Right lobe of liver (tissue), 6 donors: Measurements from ENCODE around the gene SGTA. TPM values are rescaled to one million over a fixed set of nuclear protein-coding genes. Genes with fewer than 3 reads are reported as not detected.

Source experiments
- ATAC-seq, 4 donors: fragments of 200-7000 bp; cut with Tn5 transposase; one replicate each; pipeline ENCODE4 v1.9.1; 2020; ENCODE audit warnings: mild to moderate bottlenecking in 4 of 4, moderate library complexity in 4 of 4
- DNase-seq, 3 donors: peaks; one replicate each; pipeline ENCODE4 v3.0.0-alpha.2; 2020
- H3K27ac ChIP-seq, 3 donors: fragments of 200-600 bp; one replicate each; pipeline ENCODE4 v1.8.0; 2022
- H3K27me3 ChIP-seq, 2 donors: fragments of 200-600 bp; one replicate each; pipeline ENCODE4 v1.8.0; 2022
- H3K36me3 ChIP-seq, 4 donors: fragments of 200-600 bp; sonication (generic) in 1 of 4; one replicate each; pipeline versions ENCODE4 v1.5.1 to v1.8.0; 2017 to 2022; ENCODE audit warnings: control low read depth in 1 of 4
- H3K4me1 ChIP-seq, 4 donors: fragments of 200-600 bp; sonication (generic) in 1 of 4; one replicate each; pipeline versions ENCODE4 v1.5.1 to v1.8.0; 2017 to 2022; ENCODE audit warnings: control low read depth in 1 of 4
- H3K4me3 ChIP-seq, 3 donors: fragments of 200-600 bp; one replicate each; pipeline ENCODE4 v1.8.0; 2022
- H3K9me3 ChIP-seq, 4 donors: fragments of 200-600 bp; sonication (generic) in 1 of 4; one replicate each; pipeline versions ENCODE4 v1.5.1 to v1.8.0; 2017 to 2022; ENCODE audit warnings: control low read depth in 1 of 4
- POLR2A ChIP-seq: fragments of 450-650 bp; IDR thresholded peaks from one replicate; pipeline ENCODE4 v1.6.1; 2017; ENCODE audit warnings: antibody characterized with exemption, mild to moderate bottlenecking
- WGBS: methylation state at CpG from one replicate; pipeline ENCODE4 v1.1.6; 2018; ENCODE audit warnings: low coverage, low lambda C conversion rate; ENCODE audit not compliant: insufficient coverage; ENCODE audit errors: missing lambda C conversion rate; 5-methylcytosine and 5-hydroxymethylcytosine counted together
- intact Hi-C, 2 donors: fragments of 100-400 bp; cut with DNase I; formaldehyde crosslinking; loops; one replicate each; pipeline versions ENCODE4 v1.11.2 to v1.14.1; 2022
- total RNA-seq, 6 experiments: library from RNA; depleted of rRNA in 2 of 6; stranded (reverse); fragments of >200 nt in 2 of 6; fragmentation: NEBNext Ultra II Directional in 3 of 6; extraction: Animal tissue kit (Norgen Biotek cat#: 25700) in 3 of 6; gene quantifications; one replicate each; pipeline versions ENCODE4 v1.1.0 to v1.2.4, GENCODE V29; 2016 to 2023
- TF ChIP-seq, protein P1 (sequence below), 4 donors: fragments of 200-600 bp in 3 of 4; fragments of 450-650 bp in 1 of 4; IDR thresholded peaks; one replicate each; pipeline versions ENCODE4 v1.5.1 to v1.8.0; 2016 to 2022; ENCODE audit warnings: antibody characterized with exemption in 4 of 4, mild to moderate bottlenecking in 2 of 4
- donor health status: DM: no; HTN: yes; CAD: no.
- donor health status: DM: no; HTN: no; CAD: no.
- donor health status: DM: no; HTN: no; CAD: no.
- donor health status: DM: no; HTN: yes; CAD: no.
- donor health status: DM: no; HTN: yes; CAD: no.

The SGTA gene
- total RNA-seq, 6 experiments from 2014 or later, result 21.5 to 41.7 (median 23.7) TPM

DNA sequence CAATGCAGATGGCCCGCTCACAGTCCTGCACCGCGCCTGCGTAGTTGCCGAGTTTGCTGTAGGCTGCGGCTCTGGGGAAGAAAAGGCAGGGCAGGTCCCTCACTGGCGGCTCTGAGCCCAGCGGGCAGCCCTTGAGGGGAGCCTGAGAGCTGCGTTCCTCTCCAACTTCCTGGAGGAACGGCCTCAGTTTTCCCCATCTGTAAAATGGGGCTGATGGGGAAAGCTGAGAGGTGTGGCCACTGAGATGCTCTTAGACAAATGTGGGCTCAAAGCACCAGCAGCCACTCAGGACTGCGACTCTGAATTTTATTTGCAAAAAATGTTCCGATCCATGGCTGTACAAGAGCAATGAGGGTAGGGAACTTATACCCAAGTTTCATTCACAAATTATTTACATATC is 19.4 kb downstream of the SGTA start:
- peaks cover 0 to 39% (median 11%) of the 10 kb centered on the region in 4 donors for H3K36me3 ChIP-seq
- intact Hi-C loops, result no loop called here
- 86% methylated on average over 1 of the region's 12 CpGs for WGBS
- no peaks in the 10 kb centered on the region for H3K9me3 ChIP-seq
- no peak overlapping the region for H3K27ac ChIP-seq
- H3K4me3 ChIP-seq, result no peak overlapping the region
- no peaks in the 10 kb centered on the region for H3K27me3 ChIP-seq
- ATAC-seq (no peak), DNase-seq (no peak)
- H3K4me1 ChIP-seq, result no peaks in the 10 kb centered on the region
- TF ChIP-seq POLR2A, result no peak
- TF ChIP-seq, protein P1, sequence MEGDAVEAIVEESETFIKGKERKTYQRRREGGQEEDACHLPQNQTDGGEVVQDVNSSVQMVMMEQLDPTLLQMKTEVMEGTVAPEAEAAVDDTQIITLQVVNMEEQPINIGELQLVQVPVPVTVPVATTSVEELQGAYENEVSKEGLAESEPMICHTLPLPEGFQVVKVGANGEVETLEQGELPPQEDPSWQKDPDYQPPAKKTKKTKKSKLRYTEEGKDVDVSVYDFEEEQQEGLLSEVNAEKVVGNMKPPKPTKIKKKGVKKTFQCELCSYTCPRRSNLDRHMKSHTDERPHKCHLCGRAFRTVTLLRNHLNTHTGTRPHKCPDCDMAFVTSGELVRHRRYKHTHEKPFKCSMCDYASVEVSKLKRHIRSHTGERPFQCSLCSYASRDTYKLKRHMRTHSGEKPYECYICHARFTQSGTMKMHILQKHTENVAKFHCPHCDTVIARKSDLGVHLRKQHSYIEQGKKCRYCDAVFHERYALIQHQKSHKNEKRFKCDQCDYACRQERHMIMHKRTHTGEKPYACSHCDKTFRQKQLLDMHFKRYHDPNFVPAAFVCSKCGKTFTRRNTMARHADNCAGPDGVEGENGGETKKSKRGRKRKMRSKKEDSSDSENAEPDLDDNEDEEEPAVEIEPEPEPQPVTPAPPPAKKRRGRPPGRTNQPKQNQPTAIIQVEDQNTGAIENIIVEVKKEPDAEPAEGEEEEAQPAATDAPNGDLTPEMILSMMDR (IDR thresholded peaks at IDR 0.05), result no peak

GRCh38 chr19:2762783-2763496 is 20.1 kb downstream of the SGTA start:
- intact Hi-C loops, result no loop called here
- no peaks in the 10 kb centered on the region for H3K9me3 ChIP-seq
- no peak overlapping the region for H3K4me3 ChIP-seq
- H3K27ac ChIP-seq, result no peak overlapping the region
- H3K36me3 ChIP-seq, result peaks cover 0 to 39% (median 11%) of the 10 kb centered on the region in 4 donors
- H3K27me3 ChIP-seq, result no peaks in the 10 kb centered on the region
- H3K4me1 ChIP-seq, result no peaks in the 10 kb centered on the region
- ATAC-seq, result peak in 1 of 4 donors; percentile 10
- WGBS, result 83% methylated on average over 1 of the region's 23 CpGs
- TF ChIP-seq POLR2A, result no peak
- TF ChIP-seq, protein P1 (IDR thresholded peaks at IDR 0.05), result no peak
- no peak for DNase-seq

DNA sequence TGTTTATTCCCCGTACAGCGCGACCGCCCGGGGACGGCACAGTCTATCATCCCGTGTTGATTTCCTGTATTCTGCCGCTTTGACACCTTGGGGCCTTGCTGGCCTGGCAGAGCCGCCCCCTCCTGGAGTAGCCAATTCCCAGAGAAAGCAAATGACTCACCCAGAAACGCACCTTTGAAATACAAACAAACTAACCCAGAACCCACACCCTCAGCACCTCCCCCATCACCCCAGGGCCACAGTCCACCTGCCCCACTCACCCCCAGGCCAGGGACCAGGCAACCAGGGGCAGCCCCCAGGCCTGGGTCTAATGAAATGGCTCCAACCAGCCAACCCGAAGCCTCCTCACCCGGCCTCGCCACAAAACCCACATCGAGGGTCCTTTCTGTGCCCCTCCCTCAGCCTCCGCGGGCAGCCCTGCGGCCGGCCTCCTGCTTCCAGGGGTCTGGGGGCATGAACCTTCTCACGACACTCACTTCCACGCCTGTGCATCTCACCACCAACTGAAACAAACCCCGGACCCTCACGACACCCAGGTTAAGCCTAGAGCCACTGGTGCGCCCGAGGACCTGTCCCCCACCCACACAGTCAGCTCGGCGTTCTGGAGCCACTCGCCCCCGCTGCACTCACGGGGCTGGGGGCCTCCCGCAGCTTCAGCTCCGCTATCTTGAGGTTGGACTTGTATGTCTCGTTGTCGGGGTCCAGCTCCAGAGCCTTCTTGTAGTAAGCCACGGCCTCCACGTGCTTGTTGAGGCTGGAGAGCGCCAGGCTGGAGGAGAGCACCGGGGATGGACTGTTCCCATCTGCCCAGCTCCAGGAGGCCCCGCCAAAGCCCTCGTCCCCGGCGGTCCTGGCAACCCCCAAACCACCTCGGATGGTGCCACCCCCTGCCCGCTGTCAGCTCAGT is 20.9 kb downstream of the SGTA start:
- no peaks in the 10 kb centered on the region for H3K4me1 ChIP-seq
- peaks cover 0 to 34% (median 11%) of the 10 kb centered on the region in 4 donors for H3K36me3 ChIP-seq
- no peak overlapping the region for H3K4me3 ChIP-seq
- ATAC-seq, result peak in 1 of 4 donors; percentile 13
- no peaks in the 10 kb centered on the region for H3K9me3 ChIP-seq
- intact Hi-C loops, result no loop called here
- DNase-seq, result no peak
- H3K27ac ChIP-seq, result no peak overlapping the region
- WGBS, result 85% methylated on average over 16 of the region's 43 CpGs
- H3K27me3 ChIP-seq, result no peaks in the 10 kb centered on the region
- TF ChIP-seq POLR2A, result no peak
- TF ChIP-seq, protein P1 (IDR thresholded peaks at IDR 0.05), result no peak

GRCh38 chr19:2761309-2761677 is 21.8 kb downstream of the SGTA start:
- ATAC-seq (no peak), DNase-seq (no peak)
- no peak overlapping the region for H3K27ac ChIP-seq
- intact Hi-C loops, result no loop called here
- no peaks in the 10 kb centered on the region for H3K9me3 ChIP-seq
- TF ChIP-seq, protein P1 (IDR thresholded peaks at IDR 0.05), result no peak
- TF ChIP-seq POLR2A, result no peak
- WGBS, result no CpG with 5 or more reads among the region's 16 CpGs
- H3K4me1 ChIP-seq, result no peaks in the 10 kb centered on the region
- no peaks in the 10 kb centered on the region for H3K27me3 ChIP-seq
- peaks cover 0 to 31% (median 11%) of the 10 kb centered on the region in 4 donors for H3K36me3 ChIP-seq
- no peak overlapping the region for H3K4me3 ChIP-seq
